H1 (cell line): ENCODE results near the gene SMIM8. TPM values are rescaled to one million over a fixed set of nuclear protein-coding genes. Genes with fewer than 3 reads are reported as not detected.
"Not testable (repeated sequence)": the region's sequence is repeated elsewhere in the genome, so short reads cannot be mapped to it uniquely, and the experiment has no call there.

Source experiments
- CTCF ChIA-PET: fragments of 300-600 bp; sonication (Branson Sonifier 250); formaldehyde crosslinking; loops from one replicate; lab custom pipeline; 2021; ENCODE audit not compliant: partially characterized antibody; lab: Charles Lee
- POLR2A ChIA-PET: fragments of 300-600 bp; sonication (Branson Sonifier 250); formaldehyde crosslinking; loops from one replicate; lab custom pipeline; 2021; ENCODE audit warnings: inconsistent platforms; ENCODE audit not compliant: partially characterized antibody; lab: Charles Lee
- DNase-seq, 2 experiments: peaks; one replicate each; pipeline versions ENCODE4 v3.0.0 to v3.0.0-alpha.2; 2010 to 2022; ENCODE audit warnings: low spot score in 2 of 2, low read depth in 1 of 2, mixed read lengths in 1 of 2
- FAIRE-seq: peaks from 2 replicates; lab custom pipeline; 2011; peaks lifted over from hg19 to GRCh38; lab: Jason Lieb, UNC
- H2AFZ ChIP-seq: 2 replicates; pipeline ENCODE4 v1.8.1; 2012; ENCODE audit warnings: low read length, inconsistent platforms
- H2AK5ac ChIP-seq: 2 replicates; pipeline ENCODE4 v1.6.1; 2013; ENCODE audit warnings: low read depth, low read length
- H2BK120ac ChIP-seq: replicated peaks from 2 replicates; pipeline ENCODE3; 2013; ENCODE audit warnings: low read depth, low read length, inconsistent platforms
- H2BK12ac ChIP-seq: 2 replicates; pipeline ENCODE4 v1.6.1; 2013; ENCODE audit warnings: low read depth, low read length
- H2BK15ac ChIP-seq: 2 replicates; pipeline ENCODE4 v1.6.1; 2013; ENCODE audit warnings: low read length
- H2BK20ac ChIP-seq: 2 replicates; pipeline ENCODE4 v1.6.1; 2013; ENCODE audit warnings: low read length
- H2BK5ac ChIP-seq: 2 replicates; pipeline ENCODE4 v1.6.1; 2013; ENCODE audit warnings: low read depth, low read length
- H3K14ac ChIP-seq: 2 replicates; pipeline ENCODE4 v1.6.1; 2013; ENCODE audit warnings: inconsistent platforms; ENCODE audit not compliant: insufficient read length
- H3K18ac ChIP-seq: 2 replicates; pipeline ENCODE4 v1.6.1; 2013; ENCODE audit warnings: low read length; ENCODE audit errors: extremely low read depth
- H3K23ac ChIP-seq: 2 replicates; pipeline ENCODE4 v1.6.1; 2013; ENCODE audit warnings: inconsistent platforms; ENCODE audit not compliant: insufficient read length
- H3K23me2 ChIP-seq: 2 replicates; pipeline ENCODE4 v1.6.1; 2013; ENCODE audit warnings: low read depth, low read length
- H3K27ac ChIP-seq: 2 replicates; pipeline ENCODE4 v1.6.1; 2011; ENCODE audit warnings: low read depth, low read length, inconsistent platforms
- H3K27me3 ChIP-seq, 4 experiments: replicated peaks in 1 of 4; 1 replicate in 1 of 4; 2 replicates in 3 of 4; pipeline versions ENCODE4 v1.6.1 to v1.8.1; 2011 to 2013; ENCODE audit warnings: low read length in 3 of 4, mild to moderate bottlenecking in 3 of 4, inconsistent platforms in 2 of 4, mixed read lengths in 2 of 4, moderate library complexity in 1 of 4; ENCODE audit not compliant: control insufficient read depth in 3 of 4, insufficient read depth in 3 of 4; ENCODE audit errors: extremely low read depth in 1 of 4
- H3K36me3 ChIP-seq, 4 experiments: 2 replicates each; pipeline versions ENCODE4 v1.6.1 to v1.8.1; 2011 to 2013; ENCODE audit warnings: mild to moderate bottlenecking in 4 of 4, low read length in 3 of 4, moderate library complexity in 2 of 4, control low read depth in 1 of 4, inconsistent platforms in 1 of 4; ENCODE audit not compliant: insufficient read depth in 4 of 4, control insufficient read depth in 2 of 4
- H3K4ac ChIP-seq: replicated peaks from 2 replicates; pipeline ENCODE3; 2013; ENCODE audit warnings: low read length, low read depth, mixed read lengths, inconsistent platforms; ENCODE audit not compliant: insufficient read length
- H3K4me1 ChIP-seq, 4 experiments: replicated peaks in 1 of 4; 1 replicate in 1 of 4; 2 replicates in 3 of 4; pipeline versions ENCODE4 v1.6.1 to v1.8.1; 2011 to 2013; ENCODE audit warnings: low read length in 3 of 4, inconsistent platforms in 2 of 4, mixed read lengths in 1 of 4; ENCODE audit not compliant: insufficient read depth in 4 of 4, control insufficient read depth in 3 of 4
- H3K4me2 ChIP-seq, 2 experiments: 2 replicates each; pipeline versions ENCODE4 v1.6.1 to v1.8.1; 2011 to 2013; ENCODE audit warnings: low read depth in 2 of 2, low read length in 2 of 2, control low read depth in 1 of 2, inconsistent platforms in 1 of 2, mild to moderate bottlenecking in 1 of 2; ENCODE audit not compliant: insufficient read depth in 1 of 2
- H3K4me3 ChIP-seq, 4 experiments: fragments of 200-600, 300-600 bp in 1 of 4; sonication (generic), shearing (Covaris generic), sonication (Bioruptor Twin) in 1 of 4; 2 replicates each; pipeline versions ENCODE4 v1.5.1 to v1.8.1; 2011 to 2016; ENCODE audit warnings: low read length in 4 of 4, low read depth in 3 of 4, control low read depth in 2 of 4, inconsistent platforms in 2 of 4, mild to moderate bottlenecking in 2 of 4, mixed read lengths in 1 of 4, moderate library complexity in 1 of 4; ENCODE audit not compliant: insufficient read depth in 2 of 4; ENCODE audit errors: extremely low read depth in 1 of 4
- H3K56ac ChIP-seq: replicated peaks from 2 replicates; pipeline ENCODE3; 2013; ENCODE audit warnings: low read depth, mild to moderate bottlenecking, mixed read lengths, low read length, inconsistent platforms; ENCODE audit not compliant: insufficient read length
- H3K79me1 ChIP-seq: 2 replicates; pipeline ENCODE4 v1.6.1; 2013; ENCODE audit warnings: low read depth, low read length, control low read depth
- H3K79me2 ChIP-seq, 2 experiments: 2 replicates each; pipeline versions ENCODE4 v1.6.1 to v1.8.1; 2012 to 2013; ENCODE audit warnings: low read length in 2 of 2, mild to moderate bottlenecking in 2 of 2, inconsistent platforms in 1 of 2; ENCODE audit not compliant: insufficient read depth in 2 of 2, control insufficient read depth in 1 of 2
- H3K9ac ChIP-seq, 4 experiments: replicated peaks in 1 of 4; 1 replicate in 1 of 4; 2 replicates in 3 of 4; pipeline versions ENCODE4 v1.6.1 to v1.8.1; 2011 to 2013; ENCODE audit warnings: low read depth in 3 of 4, low read length in 3 of 4, control low read depth in 2 of 4, mild to moderate bottlenecking in 2 of 4, moderate library complexity in 2 of 4, inconsistent platforms in 1 of 4; ENCODE audit errors: extremely low read depth in 1 of 4
- H3K9me3 ChIP-seq, 2 experiments: 2 replicates each; pipeline versions ENCODE4 v1.6.1 to v1.8.1; 2012 to 2013; ENCODE audit warnings: mild to moderate bottlenecking in 2 of 2, moderate library complexity in 2 of 2, control low read depth in 1 of 2, inconsistent platforms in 1 of 2, low read depth in 1 of 2, low read length in 1 of 2, mixed read lengths in 1 of 2; ENCODE audit not compliant: insufficient read depth in 2 of 2
- H4K20me1 ChIP-seq, 2 experiments: replicated peaks in 1 of 2; 2 replicates each; pipeline versions ENCODE3 to v1.8.1; 2011 to 2013; ENCODE audit warnings: inconsistent platforms in 2 of 2, low read length in 2 of 2, mild to moderate bottlenecking in 1 of 2; ENCODE audit not compliant: insufficient read depth in 2 of 2, control insufficient read depth in 1 of 2
- H4K5ac ChIP-seq: 2 replicates; pipeline ENCODE4 v1.6.1; 2013; ENCODE audit warnings: low read length, low read depth, mixed read lengths, inconsistent platforms; ENCODE audit not compliant: insufficient read length
- H4K8ac ChIP-seq: 2 replicates; pipeline ENCODE4 v1.8.0; 2013; ENCODE audit warnings: mild to moderate bottlenecking, moderate library complexity, low read length, inconsistent platforms; ENCODE audit not compliant: insufficient read depth; ENCODE audit errors: extremely low read depth
- H4K91ac ChIP-seq: replicated peaks from 2 replicates; pipeline ENCODE3; 2013; ENCODE audit warnings: low read length, mixed read lengths, inconsistent platforms; ENCODE audit not compliant: insufficient read length
- WGBS, 2 experiments: shearing (Covaris generic) in 1 of 2; methylation state at CpG; one replicate each; pipeline versions ENCODE4 v1.1.6 to v1.1.7; 2013 to 2015; ENCODE audit warnings: low lambda C conversion rate in 2 of 2, mixed read lengths in 2 of 2, inconsistent platforms in 1 of 2, low coverage in 1 of 2, missing lambda C conversion rate in 1 of 2; ENCODE audit not compliant: insufficient replicate concordance in 2 of 2, insufficient coverage in 1 of 2, insufficient read length in 1 of 2; ENCODE audit errors: extremely low coverage in 1 of 2, missing lambda C conversion rate in 1 of 2; 5-methylcytosine and 5-hydroxymethylcytosine counted together
- polyA plus RNA-seq, 7 experiments: library from polyadenylated mRNA; depleted of rRNA in 3 of 7; stranded (reverse) in 5 of 7; unstranded in 2 of 7; fragments of >200 nt in 5 of 7; fragments of 200-250 nt in 2 of 7; gene quantifications; 1 replicate in 5 of 7; 2 replicates in 1 of 7; 4 replicates in 1 of 7; pipeline versions ENCODE4 v1.2.1 to v1.2.3, GENCODE V29; 2011 to 2013; ENCODE audit warnings: missing spikeins in 2 of 7, mixed read lengths in 2 of 7
- total RNA-seq: library from RNA; stranded (reverse); fragmentation: NEBNext Ultra II Directional; extraction: Animal tissue kit (Norgen Biotek cat#: 25700); gene quantifications from 2 replicates; pipeline ENCODE4 v1.2.1, GENCODE V29; 2021

The SMIM8 gene
- total and polyA plus RNA-seq, 2 of the 8 experiments (the other 6 are each of a cell fraction or from before 2014, with no cell fraction given), result 3.0 to 10.7 TPM

DNA sequence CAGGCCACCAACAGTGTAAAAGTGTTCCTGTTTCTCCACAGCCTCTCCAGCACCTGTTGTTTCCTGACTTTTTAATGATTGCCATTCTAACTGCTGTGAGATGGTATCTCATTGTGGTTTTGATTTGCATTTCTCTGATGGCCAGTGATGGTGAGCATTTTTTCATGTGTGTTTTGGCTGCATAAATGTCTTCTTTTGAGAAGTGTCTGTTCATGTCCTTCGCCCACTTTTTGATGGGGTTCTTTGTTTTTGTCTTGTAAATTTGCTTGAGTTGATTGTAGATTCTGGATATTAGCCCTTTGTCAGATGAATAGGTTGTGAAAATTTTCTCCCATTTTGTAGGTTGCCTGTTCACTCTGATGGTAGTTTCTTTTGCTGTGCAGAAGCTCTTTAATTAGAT, 1.5 kb downstream of the SMIM8 start:
- 86% methylated on average over 1 of the region's 1 CpG; no CpG with 5 or more reads in 1 of the 2 experiments for WGBS, 2 experiments

More for the DNA sequence above, 1.5 kb downstream of the SMIM8 start:
- H3K4me2 ChIP-seq, H3K4ac ChIP-seq, H3K14ac ChIP-seq, H2BK5ac ChIP-seq, H4K8ac ChIP-seq, H2AK5ac ChIP-seq, H2BK20ac ChIP-seq, DNase-seq, H3K36me3 ChIP-seq, POLR2A ChIA-PET, H4K20me1 ChIP-seq, H2BK15ac ChIP-seq, H4K91ac ChIP-seq, H2BK12ac ChIP-seq, H3K23ac ChIP-seq, H3K79me1 ChIP-seq, FAIRE-seq, H3K27me3 ChIP-seq, H3K4me3 ChIP-seq, H3K18ac ChIP-seq, H3K23me2 ChIP-seq, H3K9ac ChIP-seq, H4K5ac ChIP-seq, H3K4me1 ChIP-seq, H3K9me3 ChIP-seq, CTCF ChIA-PET, H2BK120ac ChIP-seq, H3K27ac ChIP-seq, H2AFZ ChIP-seq, H3K56ac ChIP-seq, H3K79me2 ChIP-seq: not testable (repeated sequence)
